Activated CD4-positive, alpha-beta memory T cell treated with anti-CD3 and anti-CD28 coated beads, Interleukin-2, amount 10 ng/mL, durations not matched to agents 7 days and 5 days (primary cell): ENCODE data around the gene DAGLB. TPM values are rescaled to one million over a fixed set of nuclear protein-coding genes. Genes with fewer than 3 reads are reported as not detected.

Experiments used
- CTCF ChIA-PET: fragments of 350-600 bp; sonication (Branson Sonifier 250); formaldehyde crosslinking; loops from one replicate; lab custom pipeline; 2021; ENCODE audit warnings: antibody characterized with exemption, inconsistent platforms; lab: Charles Lee
- POLR2A ChIA-PET: fragments of 350-600 bp; sonication (Branson Sonifier 250); formaldehyde crosslinking; loops from one replicate; lab custom pipeline; 2021; ENCODE audit warnings: antibody characterized with exemption; lab: Charles Lee
- DNase-seq: peaks from one replicate; pipeline ENCODE4 v3.0.0-alpha.2; 2020
- H3K27ac Mint-ChIP-seq: one replicate; pipeline ENCODE4 v1.8.0; 2021; ENCODE audit warnings: mild to moderate bottlenecking, mixed read lengths
- H3K27me3 Mint-ChIP-seq: one replicate; pipeline ENCODE4 v1.8.0; 2021; ENCODE audit warnings: mixed read lengths
- H3K36me3 Mint-ChIP-seq: one replicate; pipeline ENCODE4 v1.8.0; 2021; ENCODE audit warnings: low read depth, mixed read lengths
- H3K4me1 Mint-ChIP-seq: one replicate; pipeline ENCODE4 v1.8.0; 2021; ENCODE audit warnings: mixed read lengths
- H3K4me3 Mint-ChIP-seq: one replicate; pipeline ENCODE4 v1.8.0; 2021; ENCODE audit warnings: mild to moderate bottlenecking, mixed read lengths
- H3K9me3 Mint-ChIP-seq: one replicate; pipeline ENCODE4 v1.8.0; 2021; ENCODE audit warnings: mixed read lengths
- total RNA-seq, 2 experiments: library from RNA; stranded (reverse); gene quantifications; one replicate each; pipeline ENCODE4 v1.2.3, GENCODE V29; 2021

The DAGLB gene
- total RNA-seq, 2 experiments from 2014 or later = 15.7 to 16.5 TPM

GRCh38 chr7:6436385-6436685 lies 11.4 kb downstream of the DAGLB start:
- ChIA-PET POLR2A (interaction anchor here (3.5 kb wide), 1 partner anchor 11 kb away, joined by 39 read pairs; the partner anchor contains the start of gene DAGLB), CTCF (interaction anchor here (0.9 to 3.3 kb wide), 5 partner anchors 9 to 439 kb away, joined by 3 to 15 read pairs (median 5); partner anchors contain the start of gene DAGLB)
- Mint-ChIP-seq H3K36me3 (peaks cover 33% of the 10 kb centered on the region), H3K4me1 (peaks cover 37% of the 10 kb centered on the region), H3K4me3 (peak overlapping the region; percentile 15), H3K27ac (peak overlapping the region; percentile 73), H3K27me3 (no peaks in the 10 kb centered on the region), H3K9me3 (no peaks in the 10 kb centered on the region)
- DNase-seq = peak; percentile 25

GRCh38 chr7:6435486-6436384 lies 12.0 kb downstream of the DAGLB start:
- peaks cover 34% of the 10 kb centered on the region for H3K36me3 Mint-ChIP-seq
- ChIA-PET CTCF (interaction anchor here (0.7 to 3.3 kb wide), 7 partner anchors 10 to 438 kb away, joined by 3 to 15 read pairs (median 4); partner anchors contain the start of gene DAGLB), POLR2A (interaction anchor here (3.5 kb wide), 1 partner anchor 12 kb away, joined by 39 read pairs; the partner anchor contains the start of gene DAGLB)
- H3K27me3 Mint-ChIP-seq = no peaks in the 10 kb centered on the region
- peak overlapping the region; percentile 73 for H3K27ac Mint-ChIP-seq
- no peaks in the 10 kb centered on the region for H3K9me3 Mint-ChIP-seq
- peak; percentile 89 for DNase-seq
- H3K4me1 Mint-ChIP-seq = peaks cover 37% of the 10 kb centered on the region
- peak overlapping the region; percentile 15 for H3K4me3 Mint-ChIP-seq

- Mint-ChIP-seq H3K36me3 (peaks cover 33% of the 10 kb centered on the region), H3K9me3 (no peaks in the 10 kb centered on the region), H3K27me3 (no peaks in the 10 kb centered on the region), H3K27ac (no peak overlapping the region), H3K4me3 (no peak overlapping the region), H3K4me1 (peaks cover 34% of the 10 kb centered on the region)
- POLR2A ChIA-PET = no interaction called here
- CTCF ChIA-PET = interaction anchor here (0.5 to 1.3 kb wide), 3 partner anchors 10 to 75 kb away, joined by 3 to 4 read pairs (median 3); no protein-coding TSS in a partner anchor
- DNase-seq = no peak
Observed at GRCh38 chr7:6433784-6434615, 13.8 kb downstream of the DAGLB start.

GRCh38 chr7:6432781-6433180 lies 15.0 kb downstream of the DAGLB start:
- peaks cover 30% of the 10 kb centered on the region for H3K36me3 Mint-ChIP-seq
- no peaks in the 10 kb centered on the region for H3K27me3 Mint-ChIP-seq
- no peaks in the 10 kb centered on the region for H3K9me3 Mint-ChIP-seq
- DNase-seq = no peak
- no peak overlapping the region for H3K4me3 Mint-ChIP-seq
- peaks cover 24% of the 10 kb centered on the region for H3K4me1 Mint-ChIP-seq
- no peak overlapping the region for H3K27ac Mint-ChIP-seq
- ChIA-PET CTCF (no interaction called here), POLR2A (no interaction called here)

GRCh38 chr7:6430974-6431373 lies 16.8 kb downstream of the DAGLB start:
- Mint-ChIP-seq H3K4me3 (no peak overlapping the region), H3K9me3 (no peaks in the 10 kb centered on the region), H3K36me3 (peaks cover 25% of the 10 kb centered on the region), H3K27ac (no peak overlapping the region), H3K4me1 (peaks cover 9% of the 10 kb centered on the region), H3K27me3 (no peaks in the 10 kb centered on the region)
- CTCF ChIA-PET = interaction anchor here (0.7 kb wide), 1 partner anchor 17 kb away, joined by 3 read pairs; the partner anchor contains the start of gene DAGLB
- POLR2A ChIA-PET = no interaction called here
- no peak for DNase-seq

- Mint-ChIP-seq H3K4me1 (peaks cover 4% of the 10 kb centered on the region), H3K27me3 (no peaks in the 10 kb centered on the region), H3K4me3 (no peak overlapping the region), H3K27ac (no peak overlapping the region), H3K36me3 (peaks cover 27% of the 10 kb centered on the region), H3K9me3 (no peaks in the 10 kb centered on the region)
- CTCF ChIA-PET = interaction anchor here (0.7 kb wide), 1 partner anchor 17 kb away, joined by 3 read pairs; the partner anchor contains the start of gene DAGLB
- POLR2A ChIA-PET = no interaction called here
- DNase-seq = no peak
Observed at GRCh38 chr7:6430271-6430940, 17.3 kb downstream of the DAGLB start.

GRCh38 chr7:6425948-6426347 lies 21.8 kb downstream of the DAGLB start:
- no peak for DNase-seq
- ChIA-PET CTCF (interaction anchor here (0.7 kb wide), 1 partner anchor 9 kb away, joined by 3 read pairs; no protein-coding TSS in a partner anchor), POLR2A (no interaction called here)
- no peak overlapping the region for H3K4me3 Mint-ChIP-seq
- H3K27ac Mint-ChIP-seq = no peak overlapping the region
- H3K36me3 Mint-ChIP-seq = peaks cover 37% of the 10 kb centered on the region
- H3K4me1 Mint-ChIP-seq = peaks cover 16% of the 10 kb centered on the region
- H3K9me3 Mint-ChIP-seq = no peaks in the 10 kb centered on the region
- no peaks in the 10 kb centered on the region for H3K27me3 Mint-ChIP-seq

GRCh38 chr7:6423942-6424701 lies 23.6 kb downstream of the DAGLB start:
- ChIA-PET CTCF (no interaction called here), POLR2A (no interaction called here)
- H3K4me1 Mint-ChIP-seq = peaks cover 14% of the 10 kb centered on the region
- H3K9me3 Mint-ChIP-seq = no peaks in the 10 kb centered on the region
- H3K36me3 Mint-ChIP-seq = peaks cover 36% of the 10 kb centered on the region
- no peak for DNase-seq
- no peak overlapping the region for H3K4me3 Mint-ChIP-seq
- no peak overlapping the region for H3K27ac Mint-ChIP-seq
- H3K27me3 Mint-ChIP-seq = no peaks in the 10 kb centered on the region

- POLR2A ChIA-PET = interaction anchor here (1.1 kb wide), 1 partner anchor 26 kb away, joined by 3 read pairs; no protein-coding TSS in a partner anchor
- peak overlapping the region; percentile 60 for H3K27ac Mint-ChIP-seq
Observed at GRCh38 chr7:6422926-6423632, 24.7 kb downstream of the DAGLB start.

GRCh38 chr7:6422095-6422494 lies 25.7 kb downstream of the DAGLB start:
- H3K27ac Mint-ChIP-seq = no peak overlapping the region

More at GRCh38 chr7:6422926-6423632, 24.7 kb downstream of the DAGLB start:
- Mint-ChIP-seq H3K27me3 (no peaks in the 10 kb centered on the region), H3K36me3 (peaks cover 35% of the 10 kb centered on the region), H3K9me3 (no peaks in the 10 kb centered on the region), H3K4me1 (peaks cover 13% of the 10 kb centered on the region), H3K4me3 (no peak overlapping the region)
- CTCF ChIA-PET = interaction anchor here (0.7 kb wide), 1 partner anchor 12 kb away, joined by 4 read pairs; no protein-coding TSS in a partner anchor
- peak; percentile 43 for DNase-seq

GRCh38 chr7:6420680-6421079 lies 27.1 kb downstream of the DAGLB start:
- CTCF ChIA-PET = no interaction called here

More at GRCh38 chr7:6422095-6422494, 25.7 kb downstream of the DAGLB start:
- H3K4me1 Mint-ChIP-seq = peaks cover 13% of the 10 kb centered on the region
- DNase-seq = no peak
- POLR2A ChIA-PET = no interaction called here
- H3K4me3 Mint-ChIP-seq = no peak overlapping the region
- no peaks in the 10 kb centered on the region for H3K27me3 Mint-ChIP-seq
- CTCF ChIA-PET = no interaction called here
- peaks cover 36% of the 10 kb centered on the region for H3K36me3 Mint-ChIP-seq
- no peaks in the 10 kb centered on the region for H3K9me3 Mint-ChIP-seq

More at GRCh38 chr7:6420680-6421079, 27.1 kb downstream of the DAGLB start:
- H3K9me3 Mint-ChIP-seq = no peaks in the 10 kb centered on the region
- no peak overlapping the region for H3K4me3 Mint-ChIP-seq
- peaks cover 13% of the 10 kb centered on the region for H3K4me1 Mint-ChIP-seq
- H3K36me3 Mint-ChIP-seq = peaks cover 43% of the 10 kb centered on the region
- POLR2A ChIA-PET = no interaction called here
- DNase-seq = no peak
- no peak overlapping the region for H3K27ac Mint-ChIP-seq
- no peaks in the 10 kb centered on the region for H3K27me3 Mint-ChIP-seq
